IPS-11a (cell line): Measurements from ENCODE around the gene TMCO4.
"Not testable (repeated sequence)": the region's sequence is repeated elsewhere in the genome, so short reads cannot be mapped to it uniquely, and the experiment has no call there.

ENCODE experiments used
- H3K4me3 ChIP-seq: one replicate; pipeline ENCODE4 v1.5.1; 2013; ENCODE audit warnings: low read depth, low read length, control low read depth

Gene TMCO4

DNA sequence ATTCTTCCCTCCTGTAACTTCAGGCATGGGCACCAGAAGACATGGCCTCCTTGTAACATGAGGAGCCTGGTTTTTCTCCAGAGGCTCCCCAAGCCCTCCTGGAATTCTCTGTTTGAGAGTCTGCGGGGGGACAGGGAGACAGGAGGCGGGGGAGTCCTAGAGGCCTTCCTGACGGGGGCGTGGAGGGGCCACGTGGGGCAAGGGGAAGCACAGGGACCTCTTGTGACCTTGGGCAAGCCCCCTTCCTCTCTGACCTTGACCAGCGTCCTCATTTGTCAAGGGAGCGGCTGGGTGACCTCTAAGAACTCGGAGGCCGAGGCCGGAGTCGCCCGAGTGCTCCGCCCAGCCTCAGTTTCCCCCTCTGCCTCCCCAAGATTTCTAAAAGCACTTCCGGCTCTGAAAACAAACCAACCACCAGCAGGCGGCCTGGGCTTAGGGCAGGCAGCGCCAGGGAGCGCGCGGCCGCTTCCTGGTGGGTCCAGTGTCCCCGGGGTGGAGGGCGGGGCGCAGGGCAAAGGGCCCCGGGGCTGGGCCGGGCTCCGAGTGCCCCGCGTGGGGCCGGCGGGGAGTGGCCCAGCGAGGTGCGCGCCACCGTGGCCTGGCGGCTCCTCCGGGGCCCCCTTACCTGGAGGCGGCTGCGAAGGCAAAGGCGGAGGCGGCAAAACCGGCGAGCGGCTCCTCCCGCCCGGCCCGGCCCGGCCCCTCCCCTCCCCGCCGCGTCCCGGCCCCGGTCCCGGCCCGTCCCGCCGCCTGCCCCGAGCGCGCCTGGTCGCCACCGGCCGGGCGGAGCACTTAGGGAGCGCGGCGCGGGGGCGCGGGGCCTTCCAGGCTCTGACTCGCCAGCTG is at the start of gene TMCO4:
Gene TMCO4, minus strand, starts transcription at position 687 of the 846 bp plus-strand sequence. CDS start 19,158 bp downstream, outside the sequence.
- peak within 1 kb of the TSS; percentile 35 for H3K4me3 ChIP-seq

GRCh38 chr1:19849307-19849706 is 49.6 kb upstream of the TMCO4 start:
- H3K4me3 ChIP-seq: not testable (repeated sequence)

GRCh38 chr1:19847334-19847733 is 47.6 kb upstream of the TMCO4 start:
- not testable (repeated sequence) for H3K4me3 ChIP-seq

DNA sequence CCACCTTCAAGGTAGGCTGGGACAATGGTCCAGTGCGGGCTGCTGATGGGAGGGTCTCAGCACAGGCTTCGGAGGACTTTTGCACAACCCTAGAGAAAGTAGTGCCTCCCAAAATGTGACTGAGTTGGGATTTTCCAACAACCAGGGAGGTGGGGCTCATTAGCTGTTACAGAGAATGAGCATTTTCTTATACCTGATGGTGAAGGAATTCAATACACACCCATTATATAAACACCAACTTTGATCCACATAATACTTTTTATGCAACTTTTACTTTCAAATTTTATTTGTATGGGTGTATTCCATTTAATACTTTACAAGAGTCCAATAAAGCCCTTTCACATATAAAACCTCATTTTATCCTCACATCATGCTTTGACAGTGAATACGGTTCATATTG is 46.6 kb upstream of the TMCO4 start:
- H3K4me3 ChIP-seq: no peak overlapping the region

DNA sequence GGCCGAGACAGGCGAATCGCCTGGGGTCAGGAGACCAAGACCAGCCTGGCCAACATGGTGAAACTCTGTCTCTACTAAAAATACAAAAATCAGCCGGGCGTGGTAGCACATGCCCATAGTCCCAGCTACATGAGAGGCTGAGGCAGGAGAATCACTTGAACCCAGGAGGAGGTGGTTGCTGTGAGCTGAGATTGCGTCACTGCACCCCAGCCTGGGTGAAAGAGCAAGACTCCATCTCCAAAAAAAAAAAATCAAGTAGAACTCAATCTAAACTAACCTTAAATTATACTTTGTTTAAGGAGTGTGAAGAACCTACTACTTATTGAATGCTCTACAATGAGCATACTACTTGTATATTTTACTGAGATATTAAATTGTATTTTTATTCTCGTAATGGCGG is 45.8 kb upstream of the TMCO4 start:
- no peak overlapping the region for H3K4me3 ChIP-seq

- H3K4me3 ChIP-seq: no peak overlapping the region
Measured at GRCh38 chr1:19844731-19845495, 45.2 kb upstream of the TMCO4 start.

DNA sequence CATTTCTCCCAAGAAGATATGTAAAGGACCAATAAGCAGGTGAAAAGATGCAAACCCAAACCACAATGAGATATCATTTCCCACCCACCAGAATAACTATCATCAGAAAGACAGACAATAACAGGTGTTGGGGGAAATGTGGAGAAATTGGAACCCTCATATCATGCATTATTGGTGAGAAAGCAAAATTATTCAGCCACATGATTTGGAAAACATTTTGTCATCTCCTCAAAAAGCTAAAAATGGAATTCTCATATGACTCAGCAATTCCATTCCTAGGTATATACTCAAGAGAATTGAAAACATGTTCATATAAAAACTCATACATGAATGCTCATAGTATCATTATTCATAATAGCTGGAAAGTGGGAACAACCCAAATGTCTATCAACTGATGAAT is 40.5 kb upstream of the TMCO4 start:
- H3K4me3 ChIP-seq: no peak overlapping the region

GRCh38 chr1:19837866-19838265 is 38.1 kb upstream of the TMCO4 start:
- H3K4me3 ChIP-seq: no peak overlapping the region

DNA sequence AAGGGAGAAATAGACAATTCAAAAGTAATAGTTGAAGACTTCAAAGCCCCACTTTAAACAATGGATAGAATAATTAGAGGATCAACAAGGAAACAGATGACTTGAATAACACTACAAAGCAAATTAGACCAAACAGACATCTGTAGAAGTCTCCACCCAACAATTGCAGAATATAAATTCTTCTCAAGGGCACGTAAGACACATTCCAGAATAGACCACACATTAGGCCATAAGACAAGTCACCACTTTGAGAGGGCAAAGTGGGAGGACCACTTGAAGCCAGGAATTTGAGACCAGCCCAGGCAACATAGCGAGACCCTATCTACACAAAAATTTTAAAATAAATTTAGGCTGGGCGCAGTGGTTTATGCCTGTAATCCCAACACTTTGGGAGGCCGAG is 35.9 kb upstream of the TMCO4 start:
- H3K4me3 ChIP-seq: no peak overlapping the region

GRCh38 chr1:19831441-19831840 is 31.7 kb upstream of the TMCO4 start:
- H3K4me3 ChIP-seq: no peak overlapping the region

- H3K4me3 ChIP-seq: no peak overlapping the region
Measured at GRCh38 chr1:19828546-19828945, 28.8 kb upstream of the TMCO4 start.

DNA sequence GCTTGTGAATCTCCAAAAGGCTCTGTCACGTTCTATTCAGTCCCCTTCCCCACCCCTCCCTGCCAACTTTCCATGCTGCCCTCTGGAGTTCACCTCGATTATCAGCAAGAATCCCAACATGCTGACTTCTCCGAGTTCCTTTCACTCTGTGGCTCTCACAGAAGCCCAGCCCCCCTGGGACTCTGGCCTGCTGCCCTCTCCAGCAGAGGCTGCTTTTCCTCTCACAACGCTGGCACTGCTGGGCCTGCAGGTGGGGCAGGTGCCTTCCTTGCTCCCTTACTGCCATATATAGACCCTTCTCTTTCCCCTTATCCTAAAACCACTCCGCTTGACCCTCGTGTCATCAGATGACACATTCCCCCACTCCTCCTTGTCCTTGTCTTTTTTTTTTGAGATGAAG is 25.6 kb upstream of the TMCO4 start:
- no peak overlapping the region for H3K4me3 ChIP-seq

- no peak overlapping the region for H3K4me3 ChIP-seq
Measured at GRCh38 chr1:19824541-19824940, 24.8 kb upstream of the TMCO4 start.

DNA sequence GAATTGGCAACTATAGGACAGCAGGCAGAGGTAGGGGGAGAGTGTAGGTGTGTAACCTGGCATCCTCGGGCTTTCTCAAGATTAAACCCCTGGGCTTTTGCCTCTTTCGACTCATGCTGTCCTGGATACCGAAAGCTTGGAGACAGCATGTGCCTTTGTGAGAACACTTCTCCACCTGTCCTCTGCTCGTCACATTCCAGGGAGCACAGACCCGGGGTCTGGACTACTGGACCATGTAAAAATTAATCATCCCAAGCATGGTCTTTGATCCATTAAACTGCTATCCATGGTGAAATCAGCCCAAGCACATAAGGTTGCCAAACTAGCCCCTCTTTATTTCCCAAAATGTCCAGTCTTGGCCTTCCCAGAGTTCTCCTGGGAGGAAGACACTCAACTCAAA is 24.3 kb upstream of the TMCO4 start:
- H3K4me3 ChIP-seq: no peak overlapping the region

DNA sequence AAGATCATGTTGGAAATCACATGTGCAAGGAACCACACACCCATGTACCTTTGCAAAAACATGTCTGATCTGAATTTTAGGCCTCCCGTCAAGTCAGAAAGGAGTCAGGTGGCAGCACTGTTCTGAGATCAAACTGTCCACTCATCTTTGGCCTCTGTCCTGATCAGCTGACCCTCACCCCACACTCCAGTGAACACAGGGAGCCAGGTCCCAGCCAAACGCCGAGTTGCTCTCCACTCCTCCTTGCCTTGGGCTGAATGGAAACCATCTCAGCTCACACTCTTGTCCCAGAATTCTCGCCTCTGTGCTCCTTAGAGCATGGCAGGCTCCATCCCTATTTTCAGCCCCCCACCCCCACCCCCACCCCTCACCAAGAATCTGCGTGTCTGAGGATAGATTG is 20.0 kb upstream of the TMCO4 start:
- H3K4me3 ChIP-seq: no peak overlapping the region

DNA sequence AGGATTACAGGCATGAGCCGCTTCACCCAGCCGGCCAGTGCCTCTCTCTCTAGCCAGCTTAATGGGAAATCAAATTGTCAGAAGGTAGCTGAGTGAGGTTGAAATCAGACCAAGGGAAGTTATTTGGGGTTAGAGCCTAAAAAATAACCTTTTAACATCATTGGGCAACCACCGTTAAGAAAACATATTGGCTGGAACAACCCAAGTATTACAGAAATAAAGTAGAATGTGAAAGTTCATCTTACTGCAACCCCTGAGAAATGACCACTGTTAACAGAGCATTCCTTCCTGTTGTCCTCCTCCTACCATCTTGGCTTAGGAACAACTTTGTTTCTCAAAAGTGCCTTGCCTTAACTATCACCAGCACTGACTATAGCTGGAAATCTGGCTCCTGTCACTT is 18.6 kb upstream of the TMCO4 start:
- no peak overlapping the region for H3K4me3 ChIP-seq

DNA sequence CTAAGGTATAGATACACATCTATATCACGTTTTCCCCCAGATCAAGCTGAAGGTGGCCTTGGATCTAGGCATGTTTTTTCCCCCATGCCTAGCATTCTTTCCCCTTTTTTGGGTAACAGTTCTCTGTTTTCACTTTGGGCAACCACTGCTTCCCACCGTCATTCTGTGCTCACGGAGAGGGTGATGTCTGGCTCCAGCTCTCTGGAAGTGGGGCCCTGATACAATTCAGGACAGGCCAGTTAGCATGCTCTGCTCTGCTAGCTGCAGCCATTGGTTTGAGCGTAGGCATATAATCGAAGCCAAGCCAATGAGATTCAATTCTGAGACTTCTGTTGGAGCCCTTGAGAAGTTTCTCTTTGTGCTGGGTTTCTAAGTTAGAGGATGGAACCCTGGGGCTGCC is 17.4 kb upstream of the TMCO4 start:
- H3K4me3 ChIP-seq: no peak overlapping the region

- H3K4me3 ChIP-seq: not testable (repeated sequence)
Measured at GRCh38 chr1:19816737-19817086, 17.0 kb upstream of the TMCO4 start.

DNA sequence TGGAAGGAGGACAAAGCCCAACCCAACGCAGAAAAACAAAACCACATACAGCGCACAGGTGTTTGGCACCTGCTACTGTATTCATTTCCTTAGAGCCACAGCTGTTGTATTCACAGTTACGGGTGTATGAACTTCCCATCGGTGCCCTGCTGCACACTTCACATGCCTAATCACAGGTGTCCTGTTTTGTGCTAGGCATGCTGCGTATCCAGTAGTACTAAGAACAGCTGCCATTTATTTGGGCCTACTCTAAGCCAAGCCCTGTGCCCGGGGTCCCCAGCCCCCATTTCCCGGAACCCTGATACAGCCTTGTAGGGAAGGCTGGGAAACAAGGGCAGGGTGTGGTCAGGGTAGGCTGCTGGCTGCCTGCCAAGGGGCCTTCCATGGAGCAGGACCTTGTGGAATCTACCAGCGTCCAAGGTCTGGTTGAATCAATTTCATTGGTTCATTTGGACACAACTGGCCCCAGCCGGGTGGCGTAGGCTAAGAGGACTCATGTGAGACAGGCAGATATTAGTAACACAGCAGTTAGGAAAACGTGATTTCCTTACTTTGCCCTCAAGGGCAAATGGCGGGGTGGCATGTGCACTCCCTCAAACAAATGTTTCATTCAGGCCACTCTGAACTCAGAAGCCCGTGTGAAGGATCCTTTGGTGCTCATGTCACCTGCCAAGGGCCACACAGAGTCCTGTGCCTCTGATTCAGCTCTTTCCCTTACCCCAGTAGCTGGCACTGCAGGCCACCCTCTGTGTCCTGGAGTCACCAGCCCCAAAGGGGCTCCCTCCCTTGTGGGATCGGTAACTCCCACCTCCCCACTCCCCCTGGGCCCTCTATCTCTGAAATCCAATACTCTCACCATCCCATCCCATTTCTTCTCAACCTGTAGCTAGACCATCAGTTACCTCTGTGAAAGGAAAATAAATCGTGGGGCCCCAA is 16.4 kb upstream of the TMCO4 start:
- H3K4me3 ChIP-seq: no peak overlapping the region

GRCh38 chr1:19814681-19815503 is 15.2 kb upstream of the TMCO4 start, which contains the start of gene RNF186:
Gene RNF186 (minus strand): TSS chr1:19815283. CDS start chr1:19815101, 182 bp downstream.
- no peak within 1 kb of the TSS for H3K4me3 ChIP-seq
